Upper lobe of right lung (tissue), 1 donor: ENCODE results near the gene CDK12. TPM values are rescaled to one million over a fixed set of nuclear protein-coding genes. Genes with fewer than 3 reads are reported as not detected.
"Not testable (repeated sequence)": the region's sequence is repeated elsewhere in the genome, so short reads cannot be mapped to it uniquely, and the experiment has no call there.

ENCODE experiments used
- ATAC-seq: fragments of 200-7000 bp; cut with Tn5 transposase; one replicate; pipeline ENCODE4 v1.9.1; 2020; ENCODE audit warnings: mild to moderate bottlenecking, moderate library complexity
- DNase-seq: peaks from one replicate; pipeline ENCODE4 v3.0.0-alpha.2; 2020
- H3K27ac ChIP-seq: fragments of 200-600 bp; one replicate; pipeline ENCODE4 v1.8.0; 2022
- H3K27me3 ChIP-seq: fragments of 200-600 bp; one replicate; pipeline ENCODE4 v1.8.0; 2022; ENCODE audit warnings: mild to moderate bottlenecking
- H3K36me3 ChIP-seq: fragments of 200-600 bp; one replicate; pipeline ENCODE4 v1.8.0; 2022
- H3K4me1 ChIP-seq: fragments of 200-600 bp; one replicate; pipeline ENCODE4 v1.8.0; 2022
- H3K4me3 ChIP-seq: fragments of 200-600 bp; one replicate; pipeline ENCODE4 v1.8.0; 2022; ENCODE audit warnings: mild to moderate bottlenecking
- H3K9me3 ChIP-seq: fragments of 200-600 bp; one replicate; pipeline ENCODE4 v1.8.0; 2022
- CTCF ChIP-seq: fragments of 200-600 bp; IDR thresholded peaks from one replicate; pipeline ENCODE4 v1.8.0; 2022; ENCODE audit warnings: antibody characterized with exemption
- intact Hi-C: fragments of 100-400 bp; cut with DNase I; formaldehyde crosslinking; loops from one replicate; pipeline ENCODE4 v1.11.0; 2022
- total RNA-seq: library from RNA; stranded (reverse); fragmentation: NEBNext Ultra II Directional; extraction: Animal tissue kit (Norgen Biotek cat#: 25700); gene quantifications from one replicate; pipeline ENCODE4 v1.2.1, GENCODE V29; 2021
- donor health status: DM: no; HTN: yes; CAD: no; lungs with severe emphysema.

CDK12 gene
- total RNA-seq, 1 donor from 2014 or later: 53.6 TPM

DNA sequence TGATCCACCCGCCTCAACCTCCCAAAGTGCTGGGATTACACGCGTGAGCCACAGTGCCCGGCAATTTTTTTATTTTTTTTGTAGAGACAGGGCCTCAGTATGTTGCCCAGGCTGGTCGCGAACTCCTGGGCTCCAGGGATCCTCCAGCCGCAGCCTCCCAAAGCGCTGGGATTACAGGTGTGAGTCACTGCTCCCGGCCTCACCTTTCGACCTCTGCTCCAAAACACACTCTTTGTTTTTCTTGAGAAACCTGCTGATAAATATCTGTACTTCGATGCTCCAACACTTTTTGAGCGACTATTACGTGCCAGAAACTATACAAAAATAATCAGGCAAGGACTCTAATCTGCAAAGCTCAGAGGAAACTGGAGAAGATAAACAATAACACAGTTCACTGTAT, 11.2 kb upstream of the CDK12 start:
- ATAC-seq (no peak), DNase-seq (peak; percentile 36)
- Histone ChIP-seq H3K4me1 (peaks cover 7% of the 10 kb centered on the region), H3K4me3 (peak overlapping the region; percentile 76), H3K27me3 (no peaks in the 10 kb centered on the region), H3K36me3 (peaks cover 30% of the 10 kb centered on the region), H3K27ac (no peak overlapping the region), H3K9me3 (no peaks in the 10 kb centered on the region)
- no peak for TF ChIP-seq CTCF
- intact Hi-C loops: no loop called here

GRCh38 chr17:39450847-39451581, 10.3 kb upstream of the CDK12 start, which contains the start of gene MED1:
MED1 (minus strand) TSS chr17:39451263; CDS start chr17:39451062, 201 bp downstream.
- intact Hi-C loops: no loop called here
- H3K36me3 ChIP-seq: peaks cover 20% of the 10 kb centered on the region
- H3K4me1 ChIP-seq: peaks cover 7% of the 10 kb centered on the region
- no peaks in the 10 kb centered on the region for H3K9me3 ChIP-seq
- peak within 1 kb of the TSS; percentile 85 for H3K27ac ChIP-seq
- peak within 1 kb of the TSS; percentile 76 for H3K4me3 ChIP-seq
- ATAC-seq (peak; percentile 97), DNase-seq (peak; percentile 95)
- TF ChIP-seq CTCF: no peak
- H3K27me3 ChIP-seq: no peaks in the 10 kb centered on the region

DNA sequence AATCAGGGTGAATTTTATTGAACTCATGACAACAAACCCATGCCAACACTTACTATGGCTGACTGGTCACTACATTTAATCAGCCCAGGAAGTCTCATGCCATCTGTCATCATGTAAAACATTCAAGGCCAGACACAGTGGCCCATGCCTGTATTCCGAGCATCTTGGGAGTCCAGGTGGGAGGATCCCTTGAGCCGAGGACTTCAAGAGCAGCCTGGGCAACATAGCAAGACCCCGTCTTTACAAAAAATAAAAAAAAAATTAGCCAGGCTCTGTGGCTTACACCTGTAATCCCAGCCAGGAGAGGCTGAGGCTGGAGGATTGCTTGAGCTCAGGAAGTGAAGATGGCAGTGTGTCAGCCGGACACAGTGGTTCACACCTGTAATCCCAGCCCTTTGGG, 5.4 kb upstream of the CDK12 start:
- Histone ChIP-seq H3K4me1 (no peaks in the 10 kb centered on the region), H3K9me3 (no peaks in the 10 kb centered on the region), H3K27ac (no peak overlapping the region), H3K4me3 (no peak overlapping the region), H3K27me3 (no peaks in the 10 kb centered on the region), H3K36me3 (no peaks in the 10 kb centered on the region)
- DNase-seq (peak; percentile 50), ATAC-seq (no peak)
- no peak for TF ChIP-seq CTCF
- intact Hi-C loops: no loop called here

GRCh38 chr17:39461926-39462569, 762 bp downstream of the CDK12 start:
- Histone ChIP-seq H3K4me3 (peak overlapping the region; percentile 98), H3K36me3 (no peaks in the 10 kb centered on the region), H3K27ac (peak overlapping the region; percentile 98), H3K4me1 (peaks cover 28% of the 10 kb centered on the region), H3K9me3 (no peaks in the 10 kb centered on the region), H3K27me3 (no peaks in the 10 kb centered on the region)
- intact Hi-C loops: no loop called here
- DNase-seq (no peak), ATAC-seq (peak; percentile 18)
- no peak for TF ChIP-seq CTCF

GRCh38 chr17:39462631-39463375, 1.5 kb downstream of the CDK12 start:
- Histone ChIP-seq H3K4me1 (peaks cover 28% of the 10 kb centered on the region), H3K27me3 (no peaks in the 10 kb centered on the region), H3K4me3 (peak overlapping the region; percentile 98), H3K9me3 (no peaks in the 10 kb centered on the region), H3K36me3 (peaks cover 7% of the 10 kb centered on the region), H3K27ac (peak overlapping the region; percentile 98)
- no peak for TF ChIP-seq CTCF
- DNase-seq (peak; percentile 63), ATAC-seq (no peak)
- intact Hi-C loops: no loop called here

DNA sequence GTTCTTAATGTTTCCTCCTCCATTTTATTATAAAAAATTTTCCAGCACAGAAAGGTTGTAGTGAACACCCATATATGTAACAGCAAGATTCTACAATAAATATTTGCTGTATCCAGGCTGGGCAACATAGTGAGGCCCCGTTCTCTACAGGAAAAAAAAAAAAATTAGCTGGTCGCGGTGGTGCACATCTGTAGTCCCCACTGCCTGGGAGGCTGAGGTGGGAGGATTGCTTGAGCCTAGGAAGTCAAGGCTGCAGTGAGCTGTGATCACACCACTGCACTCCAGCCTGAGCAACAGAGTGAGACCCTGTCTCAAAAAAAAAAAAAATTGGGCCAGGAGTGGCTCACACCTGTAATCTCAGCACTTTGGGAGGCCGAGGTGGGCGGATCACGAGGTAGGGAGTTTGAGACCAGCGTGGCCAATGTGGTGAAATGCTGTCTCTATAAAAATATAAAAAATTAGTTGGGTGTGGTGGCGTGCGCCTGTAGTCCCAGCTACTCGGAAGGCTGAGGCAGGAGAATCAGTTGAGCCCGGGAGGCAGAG, 3.4 kb downstream of the CDK12 start:
- peak; percentile 26 for DNase-seq
- intact Hi-C loops: not testable (repeated sequence)
- H3K4me3 ChIP-seq: peak overlapping the region; percentile 98

GRCh38 chr17:39468610-39469009, 7.3 kb downstream of the CDK12 start:
- DNase-seq: peak; percentile 1
- H3K27ac ChIP-seq, intact Hi-C loops, ATAC-seq, H3K4me3 ChIP-seq, H3K9me3 ChIP-seq, H3K27me3 ChIP-seq: not testable (repeated sequence)
- peaks cover 46% of the 10 kb centered on the region for H3K36me3 ChIP-seq
- H3K4me1 ChIP-seq: peaks cover 22% of the 10 kb centered on the region

More for the DNA sequence above, 3.4 kb downstream of the CDK12 start:
- not testable (repeated sequence) for H3K36me3 ChIP-seq, H3K27ac ChIP-seq, ATAC-seq, H3K27me3 ChIP-seq, H3K9me3 ChIP-seq
- peaks cover 28% of the 10 kb centered on the region for H3K4me1 ChIP-seq
